ENCODE measurements around the gene ACP1.

DNA sequence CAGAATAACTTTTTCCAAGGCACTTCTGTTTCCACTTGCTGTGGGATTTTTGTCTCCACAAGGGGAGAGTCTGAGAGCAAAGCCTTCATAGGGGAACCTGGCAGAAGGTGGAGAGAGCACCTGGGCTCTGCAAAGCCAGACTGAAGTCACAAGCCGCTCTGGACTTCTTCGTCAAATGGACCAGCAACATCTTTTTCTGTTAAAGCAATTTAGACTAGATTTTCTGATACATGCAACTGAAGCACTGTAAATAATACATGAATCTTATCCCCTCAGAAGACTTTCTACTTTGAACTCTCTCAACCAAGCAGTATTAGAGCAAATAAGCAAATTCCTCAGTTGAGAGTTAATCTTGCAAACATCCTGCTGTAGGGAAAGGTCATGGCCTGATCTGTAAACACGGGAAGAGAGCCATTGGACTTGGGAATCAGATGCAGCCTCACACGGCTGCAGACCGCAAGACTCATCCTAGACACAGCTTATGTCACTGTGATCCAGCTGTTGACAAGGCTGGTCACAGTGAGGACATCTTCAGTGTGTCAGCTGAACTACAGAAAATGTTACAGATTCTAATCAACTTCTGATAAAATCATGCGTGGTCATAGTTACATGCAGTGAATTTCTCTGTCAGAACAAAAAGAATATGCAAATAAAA is 4.1 kb upstream of the ACP1 start:
- TF ChIP-seq CTCF (IDR thresholded peaks at IDR 0.05; ENCODE audit: insufficient read depth, low read length, poor library complexity, severe bottlenecking): no peak
- no peak for TF ChIP-seq EZH2phosphoT487 (conservative IDR thresholded peaks at IDR 0.05; ENCODE audit: low read length)
